K562 (cell line): ENCODE measurements around the gene FAM107B. TPM values are rescaled to one million over a fixed set of nuclear protein-coding genes. Genes with fewer than 3 reads are reported as not detected.

ENCODE experiments used
- ATAC-seq: fragments of 200-7000 bp; cut with Tn5 transposase; 3 replicates; pipeline ENCODE4 v1.9.1; 2020; ENCODE audit warnings: moderate library complexity
- BruUV-seq: library from RNA; stranded (reverse); fragments of 400-500 nt; replicated peaks from 2 replicates; lab custom pipeline; 2021; lab: Mats Ljungman, UMichigan
- CTCF ChIA-PET: fragments of 300-600 bp; formaldehyde crosslinking; extraction: SDS; loops from one replicate; lab custom pipeline; 2021; ENCODE audit warnings: low intra/inter-chr PET ratio; lab: Yijun Ruan, JAX
- POLR2A ChIA-PET: fragments of 300-600, 350-650 bp; sonication (Branson Sonifier 250); formaldehyde crosslinking; extraction: SDS; loops from one replicate; lab custom pipeline; 2021; ENCODE audit warnings: antibody characterized with exemption, inconsistent platforms; lab: Yijun Ruan, JAX
- DNase-seq, 4 experiments: peaks; one replicate each; pipeline versions ENCODE4 v3.0.0 to v3.0.0-alpha.2; 2011 to 2018; ENCODE audit warnings: low spot score in 3 of 4, mixed read lengths in 3 of 4; ENCODE audit errors: extremely low read depth in 1 of 4
- FAIRE-seq: peaks from 2 replicates; lab custom pipeline; 2011; peaks lifted over from hg19 to GRCh38; lab: Jason Lieb, UNC
- H2AFZ ChIP-seq: 2 replicates; pipeline ENCODE4 v1.6.0; 2011; ENCODE audit warnings: low read depth, low read length, control low read depth, inconsistent platforms
- H3K27ac ChIP-seq: fragments of 200-600 bp; 3 replicates; pipeline ENCODE4 v1.8.0; 2011; ENCODE audit warnings: low read depth, mild to moderate bottlenecking, control low read depth, inconsistent platforms, low read length, moderate library complexity, mixed read lengths; ENCODE audit errors: extremely low read depth
- H3K27me3 ChIP-seq, 2 experiments: fragments of 300-600 bp in 1 of 2; 2 replicates in 1 of 2; 3 replicates in 1 of 2; pipeline versions ENCODE4 v1.6.0 to v1.8.0; 2011; ENCODE audit warnings: inconsistent platforms in 2 of 2, low read length in 2 of 2, mild to moderate bottlenecking in 1 of 2, mixed read lengths in 1 of 2, moderate library complexity in 1 of 2; ENCODE audit not compliant: control insufficient read depth in 2 of 2, insufficient read depth in 2 of 2
- H3K36me3 ChIP-seq: fragments of 300-600 bp; 3 replicates; pipeline ENCODE4 v1.8.0; 2011; ENCODE audit warnings: mild to moderate bottlenecking, low read length, inconsistent platforms; ENCODE audit not compliant: control insufficient read depth, insufficient read depth
- H3K4me1 ChIP-seq, 2 experiments: fragments of 200-600 bp in 1 of 2; replicated peaks in 1 of 2; 2 replicates in 1 of 2; 3 replicates in 1 of 2; pipeline versions ENCODE4 v1.5.1 to v1.8.0; 2011; ENCODE audit warnings: inconsistent platforms in 2 of 2, low read length in 2 of 2, mild to moderate bottlenecking in 1 of 2, mixed read lengths in 1 of 2, moderate library complexity in 1 of 2; ENCODE audit not compliant: control insufficient read depth in 2 of 2, insufficient read depth in 2 of 2
- H3K4me2 ChIP-seq: 2 replicates; pipeline ENCODE4 v1.6.1; 2011; ENCODE audit warnings: low read length, control low read depth, inconsistent platforms, mixed read lengths; ENCODE audit not compliant: insufficient read depth
- H3K4me3 ChIP-seq: fragments of 200-600 bp; sonication (generic), shearing (Covaris generic); 2 replicates; pipeline ENCODE4 v1.5.1; 2016; ENCODE audit warnings: control low read depth, inconsistent platforms
- H3K79me2 ChIP-seq: fragments of 200-600 bp; 3 replicates; pipeline ENCODE4 v1.8.0; 2011; ENCODE audit warnings: low read length, inconsistent platforms; ENCODE audit not compliant: control insufficient read depth, insufficient read depth
- H3K9ac ChIP-seq, 2 experiments: 2 replicates each; pipeline versions ENCODE4 v1.6.0 to v1.6.1; 2011; ENCODE audit warnings: low read depth in 2 of 2, low read length in 2 of 2, control low read depth in 1 of 2, inconsistent platforms in 1 of 2, mild to moderate bottlenecking in 1 of 2, mixed read lengths in 1 of 2; ENCODE audit not compliant: insufficient read depth in 1 of 2
- H3K9me1 ChIP-seq: one replicate; pipeline ENCODE4 v1.6.0; 2011; ENCODE audit warnings: inconsistent platforms, mild to moderate bottlenecking, low read length, moderate library complexity; ENCODE audit not compliant: control insufficient read depth, insufficient read depth
- H3K9me3 ChIP-seq: replicated peaks from 2 replicates; pipeline ENCODE4 v1.5.1; 2011; ENCODE audit warnings: low read depth, low read length, inconsistent platforms; ENCODE audit not compliant: control insufficient read depth, insufficient read depth
- H4K20me1 ChIP-seq: replicated peaks from 2 replicates; pipeline ENCODE4 v1.6.1; 2011; ENCODE audit warnings: low read length, inconsistent platforms, mixed read lengths; ENCODE audit not compliant: control insufficient read depth, insufficient read depth
- BMI1 ChIP-seq: fragments of 150-350 bp; IDR thresholded peaks from 2 replicates; pipeline ENCODE4 v1.6.1; 2014; ENCODE audit warnings: low read length
- CCAR2 ChIP-seq: fragments of 200-400 bp; formaldehyde crosslinking; IDR thresholded peaks from 2 replicates; pipeline ENCODE4 v1.6.1; 2017; ENCODE audit warnings: mild to moderate bottlenecking, low read depth, low read length
- CREB3L1 ChIP-seq: fragments of 450-650 bp; IDR thresholded peaks from 2 replicates; pipeline ENCODE4 v1.6.1; 2014; ENCODE audit warnings: low read depth, mild to moderate bottlenecking, moderate library complexity, borderline replicate concordance
- EP300 ChIP-seq: IDR thresholded peaks from 2 replicates; pipeline ENCODE4 v1.6.1; 2012; ENCODE audit warnings: low read length, improper control_type of control experiment
- GABPB2 ChIP-seq: fragments of 250-450 bp; sonication (Bioruptor Pico); conservative IDR thresholded peaks from 2 replicates; pipeline ENCODE4 v1.5.1; 2021; ENCODE audit warnings: mild to moderate bottlenecking
- NELFE ChIP-seq: IDR thresholded peaks from 2 replicates; pipeline ENCODE4 v1.6.1; 2011; ENCODE audit warnings: mild to moderate bottlenecking; ENCODE audit not compliant: insufficient read depth, insufficient read length
- NFATC3 ChIP-seq: fragments of 450-650 bp; IDR thresholded peaks from 2 replicates; pipeline ENCODE4 v1.6.1; 2017; ENCODE audit warnings: mild to moderate bottlenecking
- SIN3B ChIP-seq: fragments of 450-650 bp; IDR thresholded peaks from 2 replicates; pipeline ENCODE4 v1.6.1; 2017; ENCODE audit warnings: low read depth, mild to moderate bottlenecking, moderate library complexity
- SMARCC2 ChIP-seq: fragments of 450-650 bp; IDR thresholded peaks from 2 replicates; pipeline ENCODE4 v1.6.1; 2017; ENCODE audit warnings: antibody characterized with exemption, moderate library complexity, mild to moderate bottlenecking, low read depth
- THRB ChIP-seq: fragments of 450-650 bp; formaldehyde crosslinking; conservative IDR thresholded peaks from 2 replicates; pipeline ENCODE4 v1.4.0; 2022; ENCODE audit warnings: mild to moderate bottlenecking, missing genetic modification characterization
- TRIM24 ChIP-seq, 2 experiments: fragments of 450-650 bp; IDR thresholded peaks; 2 replicates each; pipeline ENCODE4 v1.6.1; 2016
- ZNF133 ChIP-seq: fragments of 250-450 bp; sonication (Bioruptor Pico); IDR thresholded peaks from 2 replicates; pipeline ENCODE4 v1.4.0; 2020; ENCODE audit warnings: mild to moderate bottlenecking
- ZNF699 ChIP-seq: fragments of 250-450 bp; sonication (Bioruptor Pico); IDR thresholded peaks from 2 replicates; pipeline ENCODE4 v1.8.0; 2021; ENCODE audit warnings: mild to moderate bottlenecking, moderate library complexity; ENCODE audit not compliant: insufficient replicate concordance
- ZNF740 ChIP-seq, 3 experiments: fragments of 200-800 bp in 1 of 3; sonication (Bioruptor generic) in 1 of 3; sonication (generic) in 1 of 3; formaldehyde crosslinking in 1 of 3; IDR thresholded peaks; 2 replicates each; pipeline versions ENCODE4 v1.6.1 to v1.8.0; 2016 to 2022; ENCODE audit warnings: mild to moderate bottlenecking in 2 of 3, missing compliant biosample characterization in 2 of 3, missing genetic modification characterization in 2 of 3, missing genetic modification reagents in 1 of 3
- ZSCAN32 ChIP-seq: fragments of 450-650 bp; formaldehyde crosslinking; IDR thresholded peaks from 2 replicates; pipeline ENCODE4 v1.4.0; 2020; ENCODE audit warnings: mild to moderate bottlenecking, moderate library complexity
- WGBS: fragments of 100-300 bp; shearing (Covaris generic); methylation state at CpG from one replicate; pipeline ENCODE4 v1.1.6; 2016; ENCODE audit warnings: low coverage, mixed read lengths; ENCODE audit not compliant: insufficient coverage; ENCODE audit errors: missing lambda C conversion rate; 5-methylcytosine and 5-hydroxymethylcytosine counted together
- in situ Hi-C: fragments of 300-500 bp; cut with MboI; formaldehyde crosslinking; loops from 4 replicates; pipeline ENCODE4 v1.15.0; 2018; ENCODE audit warnings: inconsistent platforms, mixed read lengths
- intact Hi-C: fragments of 100-400 bp; cut with micrococcal nuclease; formaldehyde crosslinking; loops from 2 replicates; pipeline ENCODE4 v1.14.2; 2022
- polyA plus RNA-seq, 8 experiments: library from polyadenylated mRNA; depleted of rRNA in 4 of 8; stranded (reverse) in 5 of 8; unstranded in 3 of 8; fragments of >200 nt; fragmentation: Nextera tagmentation in 2 of 8; fragmentation: Illumina TruSeq in 1 of 8; extraction: Ambion mirVana in 2 of 8; extraction: Trizol in 1 of 8; gene quantifications; 2 replicates each; pipeline versions ENCODE4 v1.2.1 to v1.2.3, GENCODE V29; 2011 to 2014; ENCODE audit warnings: inconsistent platforms in 1 of 8, missing spikeins in 1 of 8
- total RNA-seq, 7 experiments: library from RNA; depleted of rRNA in 6 of 7; stranded (reverse); fragments of >200 nt in 6 of 7; fragmentation: Illumina TruSeq in 2 of 7; extraction: Trizol in 2 of 7; gene quantifications; 2 replicates each; pipeline versions ENCODE4 v1.2.1 to v1.2.3, GENCODE V29; 2011 to 2021; ENCODE audit warnings: low replicate concordance in 1 of 7

The FAM107B gene
- total and polyA plus RNA-seq, 9 of the 15 experiments (the other 6 are each of a cell fraction or from before 2014, with no cell fraction given): 0.40 to 2.8 (median 1.4) TPM

- no peak for TF ChIP-seq CREB3L1
- TF ChIP-seq ZNF740 (CRISPR knock-in tag; IDR thresholded peaks at IDR 0.05): no peak
- TF ChIP-seq ZNF740 (tag; IDR thresholded peaks at IDR 0.05): no peak
- no peak for TF ChIP-seq GABPB2 (CRISPR knock-in tag)
- TF ChIP-seq, all 486 proteins: peak for 0
Measured at GRCh38 chr10:14753441-14753840, 21.3 kb downstream of the FAM107B start (continued).

GRCh38 chr10:14751921-14752320 lies 22.8 kb downstream of the FAM107B start:
- intact Hi-C loops: no loop called here
- no peak overlapping the region for H3K4me3 ChIP-seq
- H3K36me3 ChIP-seq: no peaks in the 10 kb centered on the region
- H3K27ac ChIP-seq: no peak overlapping the region
- BruUV-seq: no TSS peak
- no peaks in the 10 kb centered on the region for H3K79me2 ChIP-seq
- H4K20me1 ChIP-seq: no peaks in the 10 kb centered on the region
- H3K27me3 ChIP-seq: peaks cover 0 to 25% of the 10 kb centered on the region in 2 experiments; a peak in 3 of 5 replicates
- no peak for DNase-seq
- WGBS: 0% methylated on average over 1 of the region's 1 CpG
- in situ Hi-C loops: no loop called here
- no peak overlapping the region for H3K9ac ChIP-seq
- H3K9me3 ChIP-seq: no peaks in the 10 kb centered on the region
- no peaks in the 10 kb centered on the region; a peak in 1 of 5 replicates for H3K4me1 ChIP-seq
- TF ChIP-seq EP300 (no peak), BMI1 (no peak), ZNF699 (CRISPR knock-in tag) (no peak), SMARCC2 (no peak), NELFE (no peak), TRIM24 (IDR thresholded peaks at IDR 0.05) (no peak), CCAR2 (no peak), ZSCAN32 (CRISPR knock-in tag) (no peak), NFATC3 (no peak), THRB (CRISPR knock-in tag) (no peak), SIN3B (no peak), ZNF133 (CRISPR knock-in tag) (no peak)
- TF ChIP-seq, all 486 proteins: peak for 0
- FAIRE-seq: no peak
- no peak for ATAC-seq
- H2AFZ ChIP-seq: no peak overlapping the region
- POLR2A ChIA-PET: no interaction called here
- CTCF ChIA-PET: no interaction called here
- no peak overlapping the region for H3K4me2 ChIP-seq
- H3K9me1 ChIP-seq: no peaks in the 10 kb centered on the region
